GM12891 (cell line): ENCODE data around the gene RCBTB2.

Experiments used
- POLR2A ChIP-seq: IDR thresholded peaks from 2 replicates; pipeline ENCODE4 v1.6.1; 2011; ENCODE audit warnings: low read depth, low read length, control low read depth
- POLR2AphosphoS5 ChIP-seq: IDR thresholded peaks from 2 replicates; pipeline ENCODE4 v1.6.1; 2011; ENCODE audit warnings: low read depth, low read length, control low read depth
- SPI1 ChIP-seq: IDR thresholded peaks from 2 replicates; pipeline ENCODE4 v1.6.1; 2011; ENCODE audit warnings: low read depth, low read length, control low read depth
- TAF1 ChIP-seq: IDR thresholded peaks from 2 replicates; pipeline ENCODE4 v1.6.1; 2011; ENCODE audit warnings: low read depth, low read length, control low read depth

DNA sequence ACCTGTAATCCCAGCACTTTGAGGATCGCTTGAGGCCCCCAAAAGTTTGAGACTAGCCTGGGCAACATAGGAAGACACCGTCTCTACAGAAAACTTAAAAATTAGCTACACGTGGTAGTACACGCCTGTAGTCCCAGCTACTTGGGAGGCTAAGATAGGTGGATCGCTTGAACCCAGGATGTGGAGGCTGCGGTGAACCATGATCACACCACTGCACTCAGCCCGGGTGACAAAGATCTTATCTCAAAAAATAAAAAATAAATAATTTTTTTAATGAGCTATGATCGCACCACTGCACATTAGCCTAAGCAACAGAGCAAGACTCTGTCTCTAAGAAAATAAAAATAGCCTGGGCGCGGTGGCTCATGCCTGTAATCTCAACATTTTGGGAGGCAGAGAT lies 6.6 kb downstream of the RCBTB2 start:
- TF ChIP-seq POLR2A (no peak), POLR2AphosphoS5 (no peak), TAF1 (no peak), SPI1 (no peak)
